ENCODE measurements around the gene PLEKHA6.

The PLEKHA6 gene

DNA sequence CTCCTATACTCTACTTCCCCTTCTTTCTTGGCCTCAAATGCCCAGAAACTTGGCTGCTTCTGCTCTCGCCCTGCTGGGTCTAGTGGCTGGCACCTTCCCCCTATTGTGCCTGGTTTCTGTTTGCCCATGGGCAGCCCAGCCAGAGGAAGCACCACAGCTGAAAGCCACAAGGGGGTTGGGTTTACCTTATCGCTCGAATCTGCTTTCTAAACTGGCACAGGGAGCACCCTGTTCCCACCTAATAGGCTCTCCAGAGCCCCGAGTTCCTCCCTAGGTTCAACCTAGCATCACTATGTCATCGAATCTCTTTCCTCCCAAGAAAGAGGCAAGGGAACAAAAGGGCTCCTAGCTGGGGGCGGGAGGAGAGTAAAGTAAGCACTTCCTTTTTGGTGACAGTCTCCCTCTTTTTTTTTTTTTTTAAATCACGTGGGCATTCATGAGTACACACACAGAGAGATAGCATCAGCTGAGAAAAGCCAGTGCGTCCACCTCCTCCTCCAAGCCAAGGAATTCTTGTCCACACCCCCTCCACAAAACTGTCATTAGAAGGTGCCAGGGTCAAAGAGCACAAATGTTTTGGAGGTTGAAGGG, 72.8 kb downstream of the PLEKHA6 start:
- TF ChIP-seq, protein P1, sequence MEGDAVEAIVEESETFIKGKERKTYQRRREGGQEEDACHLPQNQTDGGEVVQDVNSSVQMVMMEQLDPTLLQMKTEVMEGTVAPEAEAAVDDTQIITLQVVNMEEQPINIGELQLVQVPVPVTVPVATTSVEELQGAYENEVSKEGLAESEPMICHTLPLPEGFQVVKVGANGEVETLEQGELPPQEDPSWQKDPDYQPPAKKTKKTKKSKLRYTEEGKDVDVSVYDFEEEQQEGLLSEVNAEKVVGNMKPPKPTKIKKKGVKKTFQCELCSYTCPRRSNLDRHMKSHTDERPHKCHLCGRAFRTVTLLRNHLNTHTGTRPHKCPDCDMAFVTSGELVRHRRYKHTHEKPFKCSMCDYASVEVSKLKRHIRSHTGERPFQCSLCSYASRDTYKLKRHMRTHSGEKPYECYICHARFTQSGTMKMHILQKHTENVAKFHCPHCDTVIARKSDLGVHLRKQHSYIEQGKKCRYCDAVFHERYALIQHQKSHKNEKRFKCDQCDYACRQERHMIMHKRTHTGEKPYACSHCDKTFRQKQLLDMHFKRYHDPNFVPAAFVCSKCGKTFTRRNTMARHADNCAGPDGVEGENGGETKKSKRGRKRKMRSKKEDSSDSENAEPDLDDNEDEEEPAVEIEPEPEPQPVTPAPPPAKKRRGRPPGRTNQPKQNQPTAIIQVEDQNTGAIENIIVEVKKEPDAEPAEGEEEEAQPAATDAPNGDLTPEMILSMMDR (IDR thresholded peaks at IDR 0.05): no peak
- H3K27ac ChIP-seq: peak overlapping the region in 1 of 2 donors; percentile 46
- no peak for DNase-seq (ENCODE audit: low spot score)
- peak overlapping the region; percentile 22 for H3K4me3 ChIP-seq

DNA sequence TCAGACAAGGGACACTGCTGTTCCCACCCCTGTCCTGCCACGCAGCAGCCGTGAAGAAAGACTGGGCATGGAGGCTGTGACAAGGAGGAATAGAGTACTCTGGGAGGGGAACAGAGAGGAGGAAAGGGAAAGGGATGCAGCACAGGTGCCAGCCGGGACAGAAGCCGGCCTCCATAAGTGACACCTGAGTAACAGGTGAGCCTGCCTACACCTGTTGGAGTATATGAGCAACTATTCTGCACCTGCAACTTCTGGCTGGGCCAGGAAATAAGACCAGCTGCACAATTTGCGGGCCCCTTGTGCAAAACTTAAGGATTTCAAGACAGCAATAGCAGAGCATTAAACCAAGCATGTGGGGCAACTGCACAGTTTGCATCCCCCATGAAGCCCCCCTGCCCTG, 73.4 kb downstream of the PLEKHA6 start:
- Histone ChIP-seq H3K4me3 (peak overlapping the region; percentile 10), H3K27ac (peak overlapping the region in 1 of 2 donors; percentile 46)
- no peak for DNase-seq (ENCODE audit: low spot score)
- TF ChIP-seq, protein P1 (IDR thresholded peaks at IDR 0.05): no peak

DNA sequence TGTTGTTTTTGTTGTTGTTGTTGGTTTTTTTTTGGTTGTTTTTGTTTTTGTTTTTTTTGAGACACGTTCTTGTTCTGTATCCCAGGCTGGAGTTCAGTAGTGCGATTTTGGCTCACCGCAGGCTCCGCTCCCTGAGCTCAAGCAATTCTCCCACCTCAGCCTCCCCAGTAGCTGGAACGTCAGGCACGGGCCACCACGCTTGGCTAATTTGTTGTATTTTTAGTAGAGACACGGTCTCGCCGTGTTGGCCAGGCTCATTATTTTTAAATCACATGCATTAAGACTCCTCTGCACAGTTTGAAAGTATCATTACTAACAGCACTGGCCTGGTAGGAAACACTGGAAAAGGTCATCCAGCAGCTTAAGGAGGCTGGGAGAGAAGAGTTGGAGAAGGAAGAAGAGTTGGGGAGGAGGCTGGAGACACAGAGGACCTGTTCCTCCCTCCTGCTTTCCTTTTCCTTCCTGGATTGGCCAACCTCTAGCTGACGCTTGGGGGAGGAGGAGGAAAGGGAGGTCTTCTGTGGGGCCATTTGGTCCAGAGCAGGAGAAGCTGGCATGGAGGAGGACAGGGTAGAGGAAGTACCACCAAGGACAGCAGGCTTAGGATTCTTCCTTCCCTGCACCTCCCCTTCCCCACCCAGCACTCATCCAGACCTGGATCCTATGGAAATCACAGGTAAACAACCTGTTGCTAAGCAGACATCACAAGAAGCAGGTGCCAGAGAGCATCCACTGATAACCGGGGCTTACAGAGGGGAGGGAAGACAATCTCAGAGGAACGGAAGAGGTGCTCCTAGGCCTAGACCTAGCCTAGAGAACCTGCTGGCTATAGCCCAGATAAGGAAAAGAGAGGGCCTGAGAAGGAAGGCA, 74.1 kb downstream of the PLEKHA6 start:
- Histone ChIP-seq H3K4me3 (peak overlapping the region; percentile 10), H3K27ac (peak overlapping the region in 1 of 2 donors; percentile 46)
- TF ChIP-seq, protein P1 (IDR thresholded peaks at IDR 0.05): no peak
- no peak for DNase-seq (ENCODE audit: low spot score)

DNA sequence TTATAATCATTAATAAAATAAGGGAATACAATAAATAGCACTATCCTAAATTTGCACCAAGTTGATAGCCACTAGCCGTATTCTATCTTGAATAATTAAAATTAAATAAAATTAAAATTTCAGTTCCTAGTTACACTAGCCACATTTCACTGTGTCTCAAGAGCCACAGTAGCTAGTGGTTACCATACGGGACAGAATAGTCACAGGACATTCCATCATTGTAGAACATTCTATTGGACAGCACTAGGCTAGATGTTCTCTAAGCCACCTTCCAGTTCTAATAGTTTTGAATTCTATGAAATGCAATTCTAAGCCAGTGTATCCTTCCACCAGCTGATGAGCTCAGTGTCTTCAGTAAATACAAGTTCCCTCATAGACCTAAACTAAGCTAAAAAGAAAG, 74.8 kb downstream of the PLEKHA6 start:
- H3K4me3 ChIP-seq: no peak overlapping the region
- TF ChIP-seq, protein P1 (IDR thresholded peaks at IDR 0.05): no peak
- no peak for DNase-seq (ENCODE audit: low spot score)
- no peak overlapping the region for H3K27ac ChIP-seq

DNA sequence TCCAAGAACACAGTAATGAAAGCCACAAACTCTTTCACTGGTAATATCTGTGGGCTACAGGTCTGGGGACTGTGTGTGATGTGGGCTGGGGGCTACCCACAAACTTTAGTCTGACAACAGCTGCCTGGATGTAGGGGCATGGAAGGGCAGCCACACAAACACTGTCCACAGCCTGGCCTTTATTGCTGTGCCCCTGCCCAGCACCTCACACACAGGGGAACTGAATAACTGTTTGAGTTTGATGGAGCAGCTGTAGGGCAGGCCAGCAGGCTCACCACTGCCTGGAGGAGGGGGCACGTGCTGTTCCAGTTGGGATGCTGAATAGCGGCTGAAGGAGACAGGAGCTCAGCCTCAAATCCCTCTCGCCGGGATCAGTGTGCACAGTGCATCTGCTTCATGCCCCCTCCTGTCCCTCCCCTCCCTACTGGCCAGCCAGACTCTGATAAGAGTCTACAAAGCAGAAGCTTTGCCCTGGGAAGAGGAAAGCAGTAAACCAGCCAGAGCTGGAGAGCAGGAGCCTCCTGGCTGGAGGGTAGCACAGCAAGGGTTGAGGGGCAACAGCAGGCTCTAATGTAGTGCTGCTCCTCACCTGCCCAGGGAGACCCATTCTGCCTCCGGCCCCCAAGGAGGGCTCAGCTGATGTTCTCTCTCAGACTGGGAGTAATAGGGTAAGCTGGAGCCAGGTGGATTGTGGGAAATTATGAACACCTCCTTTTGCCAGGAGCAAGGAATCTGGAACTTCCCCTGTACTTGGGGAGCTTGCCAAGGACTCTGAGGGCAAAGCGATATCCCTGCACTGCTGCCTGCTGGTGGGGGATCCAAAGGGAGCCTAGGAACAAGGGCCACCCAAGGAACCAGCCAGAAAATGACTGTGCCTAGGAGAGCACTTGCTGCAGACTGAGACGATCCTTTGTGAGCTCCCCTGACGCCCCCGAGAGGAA, 75.7 kb downstream of the PLEKHA6 start:
- no peak overlapping the region for H3K27ac ChIP-seq
- H3K4me3 ChIP-seq: no peak overlapping the region
- no peak for DNase-seq (ENCODE audit: low spot score)
- TF ChIP-seq, protein P1 (IDR thresholded peaks at IDR 0.05): no peak

DNA sequence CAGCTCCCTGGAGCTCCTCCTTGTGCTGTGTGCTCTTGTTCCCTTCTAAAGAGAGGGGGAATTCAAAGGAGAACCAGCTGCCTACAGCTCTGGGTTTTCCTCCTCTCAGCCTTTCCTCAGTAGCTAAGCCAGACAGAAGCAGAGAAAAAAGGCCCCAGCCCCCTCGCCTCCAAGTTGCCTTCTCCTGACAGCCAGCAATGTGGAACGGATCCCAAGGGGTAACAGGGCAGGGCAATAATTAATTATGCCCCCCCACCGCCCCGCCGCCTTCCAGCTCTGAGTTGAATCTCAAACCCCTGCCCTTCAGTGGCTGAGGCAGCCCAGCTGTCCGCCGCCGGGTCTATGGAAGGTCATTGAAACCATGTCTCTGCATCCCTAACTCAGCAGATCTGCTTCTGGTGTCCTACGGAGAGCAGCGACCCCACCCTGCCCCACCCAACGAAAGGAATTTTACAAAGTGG, 76.9 kb downstream of the PLEKHA6 start:
- DNase-seq (ENCODE audit: low spot score): no peak
- TF ChIP-seq, protein P1 (IDR thresholded peaks at IDR 0.05): no peak
- no peak overlapping the region for H3K4me3 ChIP-seq
- H3K27ac ChIP-seq: peak overlapping the region in 1 of 2 donors; percentile 43
